ENCODE results near the gene LHPP. TPM values are rescaled to one million over a fixed set of nuclear protein-coding genes. Genes with fewer than 3 reads are reported as not detected.

Gene LHPP
- total RNA-seq, 1 donor from 2014 or later: 2.4 TPM

GRCh38 chr10:124496150-124496549 lies 34.5 kb downstream of the LHPP start:
- no peak for DNase-seq (ENCODE audit: low read depth, low spot score)

GRCh38 chr10:124496620-124497019 lies 35.0 kb downstream of the LHPP start:
- DNase-seq (ENCODE audit: low read depth, low spot score): no peak

- DNase-seq (ENCODE audit: low read depth, low spot score): no peak
Observed at GRCh38 chr10:124497196-124497881, 35.7 kb downstream of the LHPP start.

GRCh38 chr10:124498056-124498455 lies 36.4 kb downstream of the LHPP start:
- no peak for DNase-seq (ENCODE audit: low read depth, low spot score)

- DNase-seq (ENCODE audit: low read depth, low spot score): no peak
Observed at GRCh38 chr10:124500757-124501156, 39.1 kb downstream of the LHPP start.

GRCh38 chr10:124504711-124505110 lies 43.1 kb downstream of the LHPP start:
- DNase-seq (ENCODE audit: low read depth, low spot score): no peak

GRCh38 chr10:124505279-124505678 lies 43.7 kb downstream of the LHPP start:
- no peak for DNase-seq (ENCODE audit: low read depth, low spot score)

- DNase-seq (ENCODE audit: low read depth, low spot score): no peak
Observed at GRCh38 chr10:124508070-124508667, 46.5 kb downstream of the LHPP start.

- DNase-seq (ENCODE audit: low read depth, low spot score): no peak
Observed at GRCh38 chr10:124508907-124509454, 47.4 kb downstream of the LHPP start.

GRCh38 chr10:124509880-124510632 lies 48.4 kb downstream of the LHPP start:
- no peak for DNase-seq (ENCODE audit: low read depth, low spot score)

GRCh38 chr10:124510759-124511158 lies 49.1 kb downstream of the LHPP start:
- no peak for DNase-seq (ENCODE audit: low read depth, low spot score)

- DNase-seq (ENCODE audit: low read depth, low spot score): no peak
Observed at GRCh38 chr10:124511205-124512039, 49.8 kb downstream of the LHPP start.

GRCh38 chr10:124512040-124512428 lies 50.4 kb downstream of the LHPP start:
- no peak for DNase-seq (ENCODE audit: low read depth, low spot score)

- DNase-seq (ENCODE audit: low read depth, low spot score): no peak
Observed at GRCh38 chr10:124512600-124512999, 51.0 kb downstream of the LHPP start.

GRCh38 chr10:124515244-124515970 lies 53.8 kb downstream of the LHPP start:
- no peak for DNase-seq (ENCODE audit: low read depth, low spot score)

GRCh38 chr10:124516181-124516580 lies 54.6 kb downstream of the LHPP start:
- DNase-seq (ENCODE audit: low read depth, low spot score): no peak

- DNase-seq (ENCODE audit: low read depth, low spot score): no peak
Observed at GRCh38 chr10:124516746-124517397, 55.2 kb downstream of the LHPP start.

- DNase-seq (ENCODE audit: low read depth, low spot score): no peak
Observed at GRCh38 chr10:124517461-124517860, 55.8 kb downstream of the LHPP start.

- no peak for DNase-seq (ENCODE audit: low read depth, low spot score)
Observed at GRCh38 chr10:124517931-124518330, 56.3 kb downstream of the LHPP start.

GRCh38 chr10:124518366-124518765 lies 56.7 kb downstream of the LHPP start:
- no peak for DNase-seq (ENCODE audit: low read depth, low spot score)

All from pulmonary artery endothelial cell (primary cell).